Activated T-cell treated with anti-CD3 and anti-CD28 coated beads, Interleukin-2, amount 50 U/mL, for 72 hours (primary cell): ENCODE data around the gene COG2. TPM values are rescaled to one million over a fixed set of nuclear protein-coding genes. Genes with fewer than 3 reads are reported as not detected.

ENCODE experiments used
- ATAC-seq, 2 donors: fragments of 150-1000 bp; cut with Tn5 transposase; replicated peaks in 1 of 2; 2 replicates each; pipeline ENCODE4 v1.10.0; 2021; ENCODE audit warnings: moderate library complexity in 2 of 2, mild to moderate bottlenecking in 1 of 2
- DNase-seq, 2 donors: peaks; one replicate each; pipeline ENCODE4 v3.0.0; 2021 to 2022; ENCODE audit warnings: mixed read lengths in 1 of 2
- H3K27ac Mint-ChIP-seq: one replicate; pipeline ENCODE4 v1.8.0; 2022; ENCODE audit warnings: mild to moderate bottlenecking, moderate library complexity, mixed read lengths
- H3K27me3 Mint-ChIP-seq: one replicate; pipeline ENCODE4 v1.8.0; 2022; ENCODE audit warnings: low read depth, mixed read lengths
- H3K36me3 Mint-ChIP-seq, 2 donors: one replicate each; pipeline ENCODE4 v1.8.0; 2022; ENCODE audit warnings: mixed read lengths in 2 of 2, mild to moderate bottlenecking in 1 of 2; ENCODE audit not compliant: insufficient read depth in 2 of 2
- H3K4me1 Mint-ChIP-seq: one replicate; pipeline ENCODE4 v1.8.0; 2022; ENCODE audit warnings: low read depth, mixed read lengths
- H3K4me3 Mint-ChIP-seq, 2 donors: one replicate each; pipeline ENCODE4 v1.8.0; 2022; ENCODE audit warnings: mild to moderate bottlenecking in 2 of 2, mixed read lengths in 2 of 2, moderate library complexity in 2 of 2
- H3K9me3 Mint-ChIP-seq, 2 donors: one replicate each; pipeline ENCODE4 v1.8.0; 2022; ENCODE audit warnings: mixed read lengths in 2 of 2
- total RNA-seq, 2 donors: library from RNA; stranded (reverse); gene quantifications; one replicate each; pipeline ENCODE4 v1.2.3, GENCODE V29; 2022

Gene COG2
- total RNA-seq, 2 donors from 2014 or later: 32.6 to 34.0 TPM

- ATAC-seq: no peak
- Mint-ChIP-seq H3K36me3 (no peaks in the 10 kb centered on the region), H3K27ac (no peak overlapping the region), H3K9me3 (no peaks in the 10 kb centered on the region), H3K4me3 (no peak overlapping the region), H3K27me3 (peaks cover 12% of the 10 kb centered on the region), H3K4me1 (no peaks in the 10 kb centered on the region)
- no peak for DNase-seq
These were observed 86.6 kb downstream of the COG2 start for GRCh38 chr1:230728710-230729392.

GRCh38 chr1:230730977-230731376 is 88.7 kb downstream of the COG2 start:
- H3K27ac Mint-ChIP-seq: no peak overlapping the region
- H3K36me3 Mint-ChIP-seq: no peaks in the 10 kb centered on the region
- no peaks in the 10 kb centered on the region for H3K4me1 Mint-ChIP-seq
- no peaks in the 10 kb centered on the region for H3K9me3 Mint-ChIP-seq
- peaks cover 12% of the 10 kb centered on the region for H3K27me3 Mint-ChIP-seq
- DNase-seq (no peak), ATAC-seq (no peak)
- no peak overlapping the region for H3K4me3 Mint-ChIP-seq

- ATAC-seq: no peak
- Mint-ChIP-seq H3K27me3 (peaks cover 7% of the 10 kb centered on the region), H3K9me3 (peaks cover 0 to 2% of the 10 kb centered on the region in 2 donors), H3K4me1 (no peaks in the 10 kb centered on the region), H3K27ac (no peak overlapping the region), H3K36me3 (peaks cover 0 to 1% of the 10 kb centered on the region in 2 donors), H3K4me3 (no peak overlapping the region)
- no peak for DNase-seq
These were observed 93.2 kb downstream of the COG2 start for GRCh38 chr1:230735447-230735846.

- no peak overlapping the region for H3K4me3 Mint-ChIP-seq
- ATAC-seq (no peak), DNase-seq (no peak)
- no peaks in the 10 kb centered on the region for H3K4me1 Mint-ChIP-seq
- H3K36me3 Mint-ChIP-seq: peaks cover 0 to 1% of the 10 kb centered on the region in 2 donors
- H3K27ac Mint-ChIP-seq: no peak overlapping the region
- H3K9me3 Mint-ChIP-seq: peaks cover 0 to 2% of the 10 kb centered on the region in 2 donors
- H3K27me3 Mint-ChIP-seq: peaks cover 16% of the 10 kb centered on the region
These were observed 95.5 kb downstream of the COG2 start for GRCh38 chr1:230737622-230738262.

GRCh38 chr1:230739564-230740290 is 97.4 kb downstream of the COG2 start:
- Mint-ChIP-seq H3K9me3 (peaks cover 0 to 2% of the 10 kb centered on the region in 2 donors), H3K4me1 (no peaks in the 10 kb centered on the region), H3K27me3 (peaks cover 16% of the 10 kb centered on the region), H3K36me3 (peaks cover 0 to 1% of the 10 kb centered on the region in 2 donors), H3K4me3 (no peak overlapping the region), H3K27ac (no peak overlapping the region)
- ATAC-seq (no peak), DNase-seq (no peak)

Other genes starting within 250 kb of the COG2 start
- gene PGBD5, start 216.1 kb upstream of the COG2 start, total RNA-seq: under 1 TPM in 1 of 2 donors, not detected in 1; 0.12 TPM
- gene AGT, start 71.6 kb downstream of the COG2 start, total RNA-seq: not detected
- not detected for gene CAPN9, start 104.9 kb downstream of the COG2 start, total RNA-seq
- gene C1orf198, start 226.0 kb downstream of the COG2 start, total RNA-seq: 1 to 10 TPM; 5.4 to 7.6 TPM